Spleen (tissue), 11 donors: ENCODE data around the gene TDO2. TPM values are rescaled to one million over a fixed set of nuclear protein-coding genes. Genes with fewer than 3 reads are reported as not detected.

ENCODE experiments used
- DNase-seq: peaks from one replicate; pipeline ENCODE4 v3.0.0-alpha.2; 2020
- H3K27ac ChIP-seq, 8 donors: fragments of 200-600 bp; sonication (generic) in 7 of 8; 1 replicate in 4 of 8; 2 replicates in 4 of 8; pipeline versions ENCODE4 v1.5.0 to v1.8.0; 2016 to 2021; ENCODE audit warnings: inconsistent platforms in 4 of 8, mild to moderate bottlenecking in 4 of 8, moderate library complexity in 1 of 8
- H3K27me3 ChIP-seq, 7 donors: fragments of 200-600 bp; sonication (generic) in 6 of 7; replicated peaks in 1 of 7; 1 replicate in 4 of 7; 2 replicates in 3 of 7; pipeline versions ENCODE4 v1.5.0 to v1.8.0; 2016 to 2021; ENCODE audit warnings: inconsistent platforms in 3 of 7, mild to moderate bottlenecking in 1 of 7
- H3K36me3 ChIP-seq, 6 donors: fragments of 200-600 bp; sonication (generic) in 5 of 6; 1 replicate in 4 of 6; 2 replicates in 2 of 6; pipeline versions ENCODE4 v1.5.0 to v1.8.0; 2016 to 2021; ENCODE audit warnings: inconsistent platforms in 2 of 6
- H3K4me1 ChIP-seq, 6 donors: fragments of 200-600 bp; sonication (generic) in 5 of 6; 1 replicate in 3 of 6; 2 replicates in 3 of 6; pipeline versions ENCODE4 v1.5.0 to v1.8.0; 2016 to 2021; ENCODE audit warnings: inconsistent platforms in 3 of 6
- H3K4me3 ChIP-seq, 8 donors: fragments of 200-600 bp; sonication (generic) in 7 of 8; 1 replicate in 4 of 8; 2 replicates in 4 of 8; pipeline versions ENCODE4 v1.5.0 to v1.8.0; 2016 to 2021; ENCODE audit warnings: inconsistent platforms in 4 of 8, mild to moderate bottlenecking in 4 of 8, moderate library complexity in 2 of 8
- H3K9me3 ChIP-seq, 8 donors: fragments of 200-600 bp; sonication (generic) in 7 of 8; 1 replicate in 4 of 8; 2 replicates in 4 of 8; pipeline versions ENCODE4 v1.5.0 to v1.8.0; 2016 to 2021; ENCODE audit warnings: inconsistent platforms in 4 of 8
- CTCF ChIP-seq, 11 experiments: fragments of 200-600 bp in 7 of 11; fragments of 450-650 bp in 4 of 11; sonication (generic) in 4 of 11; IDR thresholded peaks in 8 of 11; conservative IDR thresholded peaks in 3 of 11; 1 replicate in 7 of 11; 2 replicates in 4 of 11; pipeline versions ENCODE4 v1.4.0 to v1.8.0; 2016 to 2021; ENCODE audit warnings: antibody characterized with exemption in 11 of 11, inconsistent platforms in 4 of 11, mild to moderate bottlenecking in 1 of 11
- POLR2A ChIP-seq, 3 donors: fragments of 450-650 bp; IDR thresholded peaks; one replicate each; pipeline ENCODE4 v1.5.1; 2017; ENCODE audit warnings: antibody characterized with exemption in 3 of 3, mild to moderate bottlenecking in 1 of 3
- POLR2AphosphoS5 ChIP-seq, 3 donors: sonication (generic); formaldehyde crosslinking; IDR thresholded peaks; one replicate each; pipeline ENCODE4 v1.5.1; 2017; ENCODE audit warnings: antibody characterized with exemption in 3 of 3
- WGBS, 5 donors: extraction: QIAGEN DNeasy Blood & Tissue Kit in 3 of 5; methylation state at CpG; one replicate each; pipeline versions ENCODE4 v1.1.5 to v1.1.7; 2013 to 2018; 5-methylcytosine and 5-hydroxymethylcytosine counted together
- intact Hi-C: fragments of 100-400 bp; cut with DNase I; formaldehyde crosslinking; loops from one replicate; pipeline ENCODE4 v1.15.0; 2023; ENCODE audit warnings: low total_unique reads
- polyA plus RNA-seq, 3 donors: library from polyadenylated mRNA; stranded (reverse); fragments of 200-250 nt; gene quantifications; one replicate each; pipeline ENCODE4 v1.2.1, GENCODE V29; 2013
- total RNA-seq, 7 donors: library from RNA; depleted of rRNA in 3 of 7; stranded (reverse); fragments of >200 nt in 3 of 7; fragmentation: NEBNext Ultra II Directional in 4 of 7; extraction: Animal tissue kit (Norgen Biotek cat#: 25700) in 4 of 7; gene quantifications; one replicate each; pipeline versions ENCODE4 v1.1.0 to v1.2.1, GENCODE V29; 2016 to 2021
- donor health status: healthy with polysubstance abuse.
- donor health status: DM: no; HTN: no; CAD: no; lungs with moderate emphysema.
- donor health status: DM: no; HTN: no; CAD: no.
- donor health status: Bipolar disorder and iron deficiency.
- donor health status: healthy.
- donor health status: DM: no; HTN: no; CAD: no.
- donor health status: DM: yes; HTN: yes; CAD: no.

TDO2 gene
- total and polyA plus RNA-seq, 10 donors: 0.37 to 3.6 (median 1.8) TPM

GRCh38 chr4:155899891-155900290, 3.6 kb upstream of the TDO2 start:
- no peak for TF ChIP-seq POLR2AphosphoS5 (IDR thresholded peaks at IDR 0.05)
- TF ChIP-seq CTCF (IDR thresholded peaks at IDR 0.05 in 8 of 11, conservative IDR thresholded peaks at IDR 0.05 in 3 of 11): no peak
- no peak for TF ChIP-seq POLR2A (IDR thresholded peaks at IDR 0.05)
- DNase-seq: no peak
- Histone ChIP-seq H3K9me3 (peaks cover 0 to 23% (median 6%) of the 10 kb centered on the region in 8 donors), H3K4me1 (peaks cover 0 to 17% (median 5%) of the 10 kb centered on the region in 6 donors), H3K27ac (peak overlapping the region in 5 of 8 donors; percentile 1 to 67 (median 40)), H3K27me3 (no peaks in the 10 kb centered on the region), H3K36me3 (no peaks in the 10 kb centered on the region), H3K4me3 (no peak overlapping the region)
- WGBS, 5 donors: 24 to 39% (median 30%) methylated on average over 3 of the region's 3 CpGs
- intact Hi-C loops: no loop called here

GRCh38 chr4:155900381-155900780, 3.1 kb upstream of the TDO2 start:
- H3K27ac ChIP-seq: peak overlapping the region in 7 of 8 donors; percentile 1 to 67 (median 40)
- peaks cover 0 to 17% (median 5%) of the 10 kb centered on the region in 6 donors for H3K4me1 ChIP-seq
- intact Hi-C loops: no loop called here
- WGBS, 5 donors: 40 to 61% (median 59%) methylated on average over 1 of the region's 1 CpG
- no peak overlapping the region for H3K4me3 ChIP-seq
- peaks cover 0 to 23% (median 6%) of the 10 kb centered on the region in 8 donors for H3K9me3 ChIP-seq
- DNase-seq: no peak
- no peak for TF ChIP-seq CTCF (IDR thresholded peaks at IDR 0.05 in 8 of 11, conservative IDR thresholded peaks at IDR 0.05 in 3 of 11)
- no peak for TF ChIP-seq POLR2A (IDR thresholded peaks at IDR 0.05)
- TF ChIP-seq POLR2AphosphoS5 (IDR thresholded peaks at IDR 0.05): no peak
- H3K36me3 ChIP-seq: no peaks in the 10 kb centered on the region
- H3K27me3 ChIP-seq: no peaks in the 10 kb centered on the region

- no peak for DNase-seq
- H3K27me3 ChIP-seq: no peaks in the 10 kb centered on the region
- TF ChIP-seq CTCF (IDR thresholded peaks at IDR 0.05 in 8 of 11, conservative IDR thresholded peaks at IDR 0.05 in 3 of 11) (no peak), POLR2A (IDR thresholded peaks at IDR 0.05) (no peak), POLR2AphosphoS5 (IDR thresholded peaks at IDR 0.05) (no peak)
- H3K27ac ChIP-seq: peak overlapping the region in 5 of 8 donors; percentile 12 to 67 (median 40)
- no peak overlapping the region for H3K4me3 ChIP-seq
- peaks cover 0 to 17% (median 5%) of the 10 kb centered on the region in 6 donors for H3K4me1 ChIP-seq
- 87 to 98% (median 89%) methylated on average over 2 of the region's 2 CpGs for WGBS, 5 donors
- H3K9me3 ChIP-seq: peaks cover 0 to 23% (median 6%) of the 10 kb centered on the region in 8 donors
- no peaks in the 10 kb centered on the region for H3K36me3 ChIP-seq
- intact Hi-C loops: no loop called here
These were observed 2.5 kb upstream of the TDO2 start for GRCh38 chr4:155901013-155901412.

GRCh38 chr4:155904331-155904730, 835 bp downstream of the TDO2 start:
- Histone ChIP-seq H3K4me3 (no peak overlapping the region), H3K27me3 (no peaks in the 10 kb centered on the region), H3K9me3 (peaks cover 0 to under 1% (median 0%) of the 10 kb centered on the region in 8 donors), H3K36me3 (no peaks in the 10 kb centered on the region), H3K4me1 (peaks cover 0 to 17% (median 5%) of the 10 kb centered on the region in 6 donors), H3K27ac (no peak overlapping the region)
- WGBS, 5 donors: 68 to 78% (median 70%) methylated on average over 3 of the region's 3 CpGs
- no peak for DNase-seq
- intact Hi-C loops: no loop called here
- TF ChIP-seq POLR2A (IDR thresholded peaks at IDR 0.05) (no peak), POLR2AphosphoS5 (IDR thresholded peaks at IDR 0.05) (no peak), CTCF (IDR thresholded peaks at IDR 0.05 in 8 of 11, conservative IDR thresholded peaks at IDR 0.05 in 3 of 11) (no peak)
